GM19240 (cell line): ENCODE data around the gene GABRB1.
A peak's percentile ranks its signal among the peaks of the same experiment; 100 is the strongest.

Experiments
- DNase-seq: peaks from one replicate; pipeline ENCODE4 v3.0.0; 2011; ENCODE audit warnings: low spot score; ENCODE audit not compliant: insufficient read length

The GABRB1 gene

DNA sequence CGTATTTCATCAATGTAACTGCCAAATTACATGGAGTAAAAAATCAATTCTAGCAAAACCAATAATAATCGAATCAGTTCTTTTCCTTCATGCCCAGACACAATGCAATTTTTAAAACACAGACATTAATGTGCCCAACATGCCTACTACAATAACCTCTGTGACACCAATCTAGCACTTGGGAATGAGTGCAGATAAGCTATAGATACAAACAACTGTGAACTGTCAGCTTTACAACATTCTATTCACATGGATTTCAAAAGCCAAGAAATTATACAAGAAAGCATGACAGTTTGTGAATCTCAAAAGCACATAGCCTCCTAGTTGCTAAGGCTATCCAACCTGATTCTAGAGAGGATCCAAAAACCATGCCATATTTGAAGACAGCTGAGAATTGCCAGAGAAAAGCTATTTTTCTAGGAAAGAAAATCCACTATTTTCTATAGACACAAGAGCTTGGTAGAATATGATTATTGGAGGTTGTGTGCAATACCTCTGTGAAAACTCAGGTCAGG lies 351.5 kb downstream of the GABRB1 start:
- DNase-seq = no peak

DNA sequence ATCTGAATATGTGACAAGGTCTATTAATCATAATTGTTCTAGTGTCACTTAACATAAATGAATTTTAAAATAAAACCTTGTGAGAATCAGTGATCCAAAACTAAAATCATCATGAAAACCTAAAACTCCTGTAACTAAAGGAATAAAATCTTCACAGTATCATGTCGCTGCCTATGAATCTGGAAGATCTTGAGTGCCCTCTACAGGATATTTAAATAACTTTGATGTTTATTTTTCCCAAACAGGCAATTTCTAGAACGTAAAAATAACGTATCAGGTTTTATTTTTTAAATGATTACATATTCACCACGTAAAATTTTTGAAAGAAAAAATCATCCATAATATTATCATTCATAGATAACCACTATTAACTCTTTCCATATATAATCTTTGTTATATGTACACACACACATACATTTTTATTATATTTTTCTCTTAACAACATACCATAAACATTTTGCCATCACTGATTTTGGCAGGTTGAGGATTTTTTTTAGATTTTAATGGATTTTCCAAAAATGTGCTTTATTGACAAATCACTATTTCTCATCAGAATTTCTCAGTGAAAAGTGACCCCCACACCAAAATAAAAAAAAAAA lies 352.6 kb downstream of the GABRB1 start:
- DNase-seq = no peak

DNA sequence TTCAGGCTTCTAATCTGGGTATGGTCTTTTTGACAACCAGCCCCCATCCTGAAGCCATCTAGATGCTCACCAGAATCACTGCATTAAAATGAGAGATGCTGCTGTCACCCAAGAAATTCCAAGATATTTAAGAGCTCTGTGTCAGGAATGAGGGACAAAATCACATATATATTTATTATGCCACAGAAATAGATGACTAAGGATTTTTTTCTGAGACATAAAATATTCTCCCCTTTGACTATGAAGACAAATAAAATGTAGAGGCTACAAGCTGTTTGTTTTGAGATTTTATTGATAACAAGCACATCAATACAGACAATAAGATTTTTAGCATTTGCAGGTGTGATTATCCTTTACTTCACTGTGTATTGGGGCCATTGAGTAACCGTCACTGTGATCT lies 354.8 kb downstream of the GABRB1 start:
- DNase-seq = no peak

DNA sequence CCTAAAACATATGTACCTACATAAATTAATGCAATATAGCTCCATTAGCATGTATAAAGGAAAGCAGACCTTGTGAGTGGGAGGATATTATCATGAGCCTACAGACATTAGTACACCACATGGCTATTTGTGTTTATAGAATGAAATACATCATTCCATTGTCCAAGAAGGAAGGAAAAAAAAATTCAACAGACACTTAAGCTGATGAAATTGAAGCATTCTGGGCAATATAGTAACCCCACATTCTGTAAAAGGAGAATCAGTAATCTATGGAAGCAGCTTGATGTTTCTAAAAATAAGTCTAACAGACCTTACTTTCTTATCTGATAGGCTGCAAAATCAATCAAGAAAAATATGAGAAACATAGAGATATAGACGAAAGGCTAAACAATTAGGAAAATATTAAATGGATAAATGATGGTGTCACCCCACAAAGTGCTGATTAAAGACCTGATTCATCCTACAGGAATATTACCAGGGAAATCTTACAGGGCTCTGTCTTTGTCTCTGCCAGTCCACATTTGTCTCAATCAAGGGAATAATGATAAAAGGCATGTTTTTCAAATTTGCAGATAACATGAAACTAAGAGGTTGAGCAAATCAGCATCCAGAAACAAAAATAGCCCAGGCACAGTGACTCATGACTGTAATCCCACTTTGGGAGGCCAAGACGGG lies 355.3 kb downstream of the GABRB1 start:
- no peak for DNase-seq

DNA sequence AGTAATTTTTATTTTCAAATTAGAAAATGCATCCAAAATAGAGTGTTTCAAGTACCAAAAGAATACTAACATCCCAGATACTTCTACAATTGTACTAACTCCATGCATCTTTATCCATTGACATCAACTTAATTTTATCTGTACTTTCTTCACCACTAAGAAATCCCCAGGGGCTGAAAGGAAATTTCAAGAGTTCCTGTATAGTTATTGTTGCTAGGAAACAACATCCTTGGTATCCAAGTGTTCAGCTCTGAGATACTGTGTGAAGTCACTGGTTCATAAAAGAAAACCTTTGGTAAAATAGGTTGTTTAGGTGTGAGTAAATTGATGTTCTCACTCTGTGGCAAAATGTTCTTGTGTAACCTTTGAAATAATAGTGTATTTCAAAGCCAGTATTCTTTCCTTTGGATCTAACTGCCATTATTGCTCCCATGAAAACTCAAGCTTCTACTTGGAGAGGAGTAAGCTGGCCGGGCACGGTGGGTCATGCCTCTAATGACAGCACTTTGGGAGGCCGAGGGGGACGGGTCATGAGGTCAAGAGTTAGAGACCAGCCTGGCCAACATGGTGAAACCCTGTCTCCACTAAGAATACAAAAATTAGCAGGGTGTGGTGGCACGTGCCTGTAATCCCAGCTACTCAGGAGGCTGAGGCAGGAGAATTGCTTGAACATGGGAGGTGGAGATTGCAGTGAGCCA lies 359.2 kb downstream of the GABRB1 start:
- no peak for DNase-seq

DNA sequence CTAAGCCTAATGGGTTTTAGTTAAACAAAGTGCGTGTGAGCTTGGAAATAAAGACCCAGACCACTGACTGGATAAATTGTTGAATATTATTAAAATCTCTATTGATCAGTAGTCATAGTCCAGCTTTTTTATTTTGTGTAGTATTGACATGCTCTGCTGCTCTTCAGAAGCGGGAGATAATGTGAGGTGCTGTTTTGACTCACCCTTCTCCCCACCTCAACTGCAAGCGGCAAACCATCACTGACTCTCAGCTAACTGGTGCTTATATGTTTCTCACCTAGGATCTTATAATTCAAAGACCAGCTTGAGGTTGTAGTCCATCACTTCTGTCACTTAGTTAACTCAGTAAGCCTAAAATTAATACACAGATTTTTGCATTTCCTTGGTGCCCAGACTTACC lies 359.9 kb downstream of the GABRB1 start:
- no peak for DNase-seq

GRCh38 chr4:47406408-47406807 lies 375.0 kb downstream of the GABRB1 start:
- no peak for DNase-seq

GRCh38 chr4:47410271-47410670 lies 378.9 kb downstream of the GABRB1 start:
- DNase-seq = no peak

DNA sequence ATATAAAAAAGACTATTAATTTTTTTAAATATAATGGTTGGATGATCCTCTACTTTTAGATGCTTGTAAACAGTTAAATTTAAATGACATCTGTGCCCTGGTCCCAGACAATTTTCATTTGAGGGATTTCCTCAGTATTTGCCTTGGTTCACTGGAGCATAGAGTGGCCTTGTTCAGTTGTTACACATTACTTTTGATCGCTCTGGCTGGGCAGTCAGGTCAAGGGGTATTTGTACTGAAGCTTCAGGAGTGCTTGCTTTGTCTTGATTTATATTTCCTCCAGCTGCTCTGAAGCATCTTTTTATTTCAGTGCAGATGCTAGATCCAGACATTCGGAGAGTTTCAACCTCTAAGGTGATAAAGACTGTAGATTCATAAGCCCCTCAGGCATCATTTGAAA lies 382.2 kb downstream of the GABRB1 start:
- no peak for DNase-seq

DNA sequence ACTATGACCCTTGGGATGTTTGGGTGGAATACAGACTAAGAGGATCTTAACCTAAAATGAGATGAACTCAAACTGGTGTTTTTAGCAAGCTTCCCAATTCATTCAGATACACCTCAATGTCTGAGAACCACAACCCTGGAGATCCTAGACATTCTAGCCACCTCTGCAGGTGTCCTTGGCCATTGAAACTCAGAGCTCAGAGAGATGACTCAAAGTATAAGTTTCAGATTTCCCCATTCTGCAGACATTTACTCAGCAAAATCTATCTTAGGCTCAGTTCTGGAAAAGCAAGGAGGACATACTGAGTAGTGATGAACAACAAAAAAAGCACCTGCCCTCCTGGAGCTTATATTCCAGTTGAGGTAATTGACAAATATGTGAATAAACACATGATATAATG lies 384.4 kb downstream of the GABRB1 start:
- DNase-seq = no peak

- no peak for DNase-seq
Observed at GRCh38 chr4:47418147-47418546, 386.8 kb downstream of the GABRB1 start.

DNA sequence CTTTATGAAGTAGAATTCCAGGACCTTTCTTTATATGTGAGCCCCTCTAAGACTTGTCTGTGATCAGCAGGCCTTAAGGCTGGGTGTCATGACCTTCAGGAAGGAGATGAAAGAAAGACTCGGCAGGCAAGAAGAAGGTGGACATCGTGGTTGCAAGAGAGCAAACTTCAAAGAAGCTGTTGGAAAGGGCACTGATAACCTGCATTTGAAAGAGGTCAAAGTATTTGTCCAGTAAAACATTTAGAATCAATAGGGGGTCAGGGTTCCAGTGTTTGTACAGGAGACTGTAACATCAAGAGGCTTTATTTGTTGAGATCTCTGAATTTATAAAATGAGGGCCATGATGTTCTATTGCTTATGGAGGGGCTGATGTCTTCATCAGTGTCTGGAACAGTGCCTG lies 387.9 kb downstream of the GABRB1 start:
- DNase-seq = no peak

DNA sequence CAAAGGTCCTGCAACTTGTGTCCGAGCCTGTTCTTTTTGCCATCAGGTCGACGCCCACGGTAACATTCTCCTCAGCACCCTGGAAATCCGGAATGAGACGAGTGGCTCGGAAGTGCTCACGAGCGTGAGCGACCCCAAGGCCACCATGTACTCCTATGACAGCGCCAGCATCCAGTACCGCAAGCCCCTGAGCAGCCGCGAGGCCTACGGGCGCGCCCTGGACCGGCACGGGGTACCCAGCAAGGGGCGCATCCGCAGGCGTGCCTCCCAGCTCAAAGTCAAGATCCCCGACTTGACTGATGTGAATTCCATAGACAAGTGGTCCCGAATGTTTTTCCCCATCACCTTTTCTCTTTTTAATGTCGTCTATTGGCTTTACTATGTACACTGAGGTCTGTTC lies 394.3 kb downstream of the GABRB1 start:
- no peak for DNase-seq

GRCh38 chr4:47427935-47428334 lies 396.6 kb downstream of the GABRB1 start:
- no peak for DNase-seq

GRCh38 chr4:47432749-47433148 lies 401.4 kb downstream of the GABRB1 start:
- no peak for DNase-seq

GRCh38 chr4:47434931-47435330 lies 403.6 kb downstream of the GABRB1 start:
- no peak for DNase-seq

GRCh38 chr4:47442980-47443379 lies 411.6 kb downstream of the GABRB1 start:
- no peak for DNase-seq

DNA sequence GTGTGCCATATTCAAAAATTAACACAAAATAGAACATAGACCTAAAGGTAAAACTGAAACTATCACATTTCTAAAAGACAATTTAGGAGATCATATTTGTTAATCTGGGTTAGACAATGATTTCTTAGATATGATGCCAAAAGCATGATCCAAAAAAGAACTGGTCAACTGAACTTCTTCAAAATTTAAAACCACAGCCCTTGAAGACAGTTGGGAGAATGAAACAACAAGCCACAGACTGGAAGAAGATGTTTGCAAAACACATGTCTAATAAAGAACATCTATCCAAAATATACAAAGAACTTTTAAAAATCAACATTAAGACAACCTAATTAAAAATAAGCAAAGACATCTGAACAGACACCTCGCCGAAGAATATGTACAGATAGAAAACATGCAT lies 412.7 kb downstream of the GABRB1 start:
- no peak for DNase-seq

GRCh38 chr4:47451657-47452056 lies 420.3 kb downstream of the GABRB1 start:
- no peak for DNase-seq

DNA sequence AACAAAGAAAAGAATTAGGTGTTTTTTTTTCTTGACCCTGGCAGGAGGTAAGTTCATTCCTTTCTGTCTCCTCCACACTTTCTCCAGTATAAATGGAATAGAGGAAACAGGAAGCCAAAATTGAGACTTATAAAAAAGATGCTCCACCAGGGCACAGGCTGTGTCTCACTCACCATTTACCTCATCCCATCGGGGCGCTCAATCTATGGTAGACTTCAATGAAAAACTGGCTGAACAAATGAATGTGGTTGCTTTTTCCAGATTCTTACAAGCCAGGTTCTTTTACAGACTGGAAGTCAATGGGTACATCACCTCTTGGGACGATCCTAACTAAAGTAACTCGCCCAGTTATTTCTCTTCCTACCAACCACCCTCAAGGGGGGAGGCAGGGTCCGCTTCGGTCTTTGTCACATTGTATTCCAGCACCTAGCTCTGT lies 431.4 kb downstream of the GABRB1 start:
- DNase-seq = no peak

DNA sequence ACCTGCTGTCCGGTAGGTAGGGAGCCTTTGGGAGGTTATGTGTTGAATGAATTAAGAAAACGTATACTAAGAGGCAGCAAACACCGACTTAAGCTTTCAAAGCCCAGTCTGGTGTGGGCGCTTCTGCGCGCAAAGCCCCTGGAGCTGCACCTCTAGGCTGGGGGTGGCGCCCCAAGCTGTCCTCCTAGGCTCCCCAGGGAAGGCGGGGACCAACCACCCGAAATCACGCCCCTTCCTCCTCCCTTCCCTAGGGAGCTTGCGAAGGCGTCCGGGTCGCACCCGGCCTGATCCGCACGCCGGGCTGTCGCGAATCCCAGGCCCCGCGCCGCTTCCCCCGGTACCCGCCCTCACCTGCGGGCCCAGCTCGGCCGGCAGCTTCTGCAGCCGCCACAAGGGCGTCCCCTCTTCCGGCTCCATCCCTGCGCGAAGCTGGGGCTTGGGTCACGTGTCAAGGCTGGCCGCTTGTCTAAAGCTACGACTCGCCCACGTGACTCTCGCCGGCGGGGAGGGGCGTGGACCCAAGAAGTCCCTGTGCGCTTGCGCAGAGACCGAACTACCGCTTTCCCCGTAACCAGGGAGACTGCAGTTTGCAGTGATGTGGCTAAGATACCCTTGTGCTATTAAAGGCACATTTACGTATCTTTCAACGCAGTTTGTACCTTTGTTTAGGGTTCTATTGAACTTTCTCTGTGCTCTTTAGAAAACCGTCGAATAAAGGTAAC lies 432.0 kb downstream of the GABRB1 start, which contains the start of gene COMMD8:
Gene COMMD8, minus strand, starts transcription at position 468 of the 722 bp plus-strand sequence. Its CDS starts 51 bp downstream, at position 417.
- DNase-seq = peak; percentile 78

DNA sequence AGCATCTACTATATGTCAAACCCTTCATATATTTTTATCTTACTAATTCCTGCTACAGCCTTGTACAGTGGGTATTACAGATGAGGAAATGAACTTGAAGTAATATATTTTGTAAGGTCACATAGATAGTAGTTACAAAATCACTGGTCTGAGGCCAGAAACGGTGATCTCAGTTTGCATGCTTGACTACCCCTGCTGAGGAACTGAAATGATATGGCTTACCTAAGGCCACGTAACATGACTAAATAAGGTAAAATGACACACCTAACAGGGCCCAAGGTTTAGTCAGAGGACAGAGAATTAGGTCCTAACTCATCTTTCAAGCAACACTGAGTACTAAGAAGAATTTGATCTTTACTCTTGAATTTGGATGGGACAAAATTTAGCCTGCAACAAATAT lies 433.6 kb downstream of the GABRB1 start:
- DNase-seq = no peak
